Embryonic facial prominence (tissue), 1 donor: Measurements from ENCODE around the gene TTC3.
"Not testable (repeated sequence)": the region's sequence is repeated elsewhere in the genome, so short reads cannot be mapped to it uniquely, and the experiment has no call there.

Experiments used
- DNase-seq: peaks from one replicate; pipeline ENCODE4 v3.0.0-alpha.2; 2016; ENCODE audit errors: extremely low spot score

TTC3 gene

DNA sequence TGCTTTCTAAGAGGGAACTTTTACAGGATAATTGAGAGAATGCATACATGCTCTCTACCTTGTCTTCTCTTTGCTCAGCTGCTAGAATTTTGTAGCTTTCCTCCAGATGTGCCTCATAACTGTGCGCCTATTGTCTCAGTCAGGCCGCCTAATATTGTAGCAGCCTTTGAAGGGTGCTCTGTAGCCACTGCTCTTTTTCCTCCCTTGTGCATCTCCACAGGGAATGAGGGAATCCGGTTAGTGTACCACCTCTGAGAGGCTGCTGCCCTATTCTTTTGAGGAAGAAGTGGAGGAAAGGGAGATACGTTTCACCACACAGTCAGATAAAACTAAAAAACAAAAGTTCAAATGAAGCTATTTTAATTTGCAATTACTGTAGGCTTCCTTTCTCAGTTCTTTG, 22.8 kb downstream of the TTC3 start:
- no peak for DNase-seq

DNA sequence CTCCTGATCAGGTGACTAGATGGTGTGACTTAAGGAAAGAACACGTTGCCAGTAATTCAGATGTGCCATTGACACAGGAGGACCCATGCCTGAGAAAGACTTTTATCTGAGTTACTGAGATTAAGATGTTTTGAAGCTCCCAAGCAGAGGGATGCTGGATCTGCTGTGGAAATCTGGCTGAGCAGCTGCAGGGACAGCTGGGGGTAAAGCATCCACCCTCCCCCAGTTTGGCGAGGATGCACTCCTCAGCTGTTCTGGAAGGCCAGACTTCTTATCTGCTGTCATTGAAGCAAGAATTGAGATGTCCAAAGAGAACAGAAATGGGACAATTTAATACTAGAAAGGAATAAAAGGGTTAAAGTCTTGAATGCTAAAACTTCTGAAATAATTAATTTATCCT, 25.7 kb downstream of the TTC3 start:
- DNase-seq, result no peak

DNA sequence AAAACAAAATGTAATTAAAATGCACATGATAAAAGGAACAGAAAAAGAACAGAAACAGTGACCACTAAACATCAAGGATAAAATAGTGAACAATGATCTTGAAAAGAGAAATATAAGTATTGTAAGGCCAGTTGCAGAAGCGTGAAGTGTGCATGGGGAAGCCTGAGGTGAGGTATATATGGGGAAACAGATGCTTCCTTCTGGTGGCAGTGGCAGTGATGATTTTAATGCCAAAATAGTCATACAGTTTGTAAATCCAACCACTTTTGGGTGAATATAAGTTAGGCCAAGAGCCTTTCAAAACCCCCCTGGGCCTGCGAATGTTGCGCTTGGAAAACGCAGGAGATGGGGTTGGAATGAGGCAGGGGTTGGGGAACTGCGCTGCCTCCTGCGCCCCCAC, 27.3 kb downstream of the TTC3 start:
- DNase-seq, result no peak

DNA sequence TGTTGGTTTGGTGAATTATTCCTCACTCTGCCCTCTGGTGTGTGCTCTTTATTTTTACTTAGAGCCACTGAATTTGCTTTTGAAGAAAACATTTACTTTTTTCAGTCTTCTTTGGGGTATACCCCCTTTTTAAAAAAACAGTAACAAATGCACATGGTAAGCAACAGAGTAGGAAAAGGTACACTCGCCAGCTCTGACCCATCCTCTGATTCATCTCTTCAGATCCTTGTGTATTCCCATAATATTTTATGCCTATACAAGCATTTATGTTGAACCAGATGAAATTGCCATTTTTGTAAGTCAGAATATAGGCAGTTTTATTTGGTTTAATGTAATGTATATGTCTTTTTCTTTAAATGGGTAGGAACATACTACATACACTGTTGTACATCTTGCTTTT, 28.3 kb downstream of the TTC3 start:
- DNase-seq, result no peak

DNA sequence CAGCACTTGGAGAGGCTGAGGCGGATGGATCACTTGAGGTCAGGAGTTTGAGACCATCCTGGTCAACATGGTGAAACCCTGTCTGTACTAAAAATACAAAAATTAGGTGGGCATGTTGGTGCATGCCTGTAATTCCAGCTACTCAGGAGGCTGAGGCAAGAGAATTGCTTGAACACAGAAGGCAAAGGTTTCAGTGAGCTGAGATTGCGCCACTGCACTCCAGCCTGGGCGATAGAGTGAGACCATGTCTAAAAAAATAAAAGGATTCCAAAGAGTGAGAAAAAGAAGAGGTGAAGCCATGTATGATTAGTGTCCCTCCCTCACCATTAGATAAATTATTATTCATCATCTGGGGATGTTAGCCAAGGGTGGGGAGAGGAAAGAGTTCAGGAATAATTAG, 29.7 kb downstream of the TTC3 start:
- not testable (repeated sequence) for DNase-seq

DNA sequence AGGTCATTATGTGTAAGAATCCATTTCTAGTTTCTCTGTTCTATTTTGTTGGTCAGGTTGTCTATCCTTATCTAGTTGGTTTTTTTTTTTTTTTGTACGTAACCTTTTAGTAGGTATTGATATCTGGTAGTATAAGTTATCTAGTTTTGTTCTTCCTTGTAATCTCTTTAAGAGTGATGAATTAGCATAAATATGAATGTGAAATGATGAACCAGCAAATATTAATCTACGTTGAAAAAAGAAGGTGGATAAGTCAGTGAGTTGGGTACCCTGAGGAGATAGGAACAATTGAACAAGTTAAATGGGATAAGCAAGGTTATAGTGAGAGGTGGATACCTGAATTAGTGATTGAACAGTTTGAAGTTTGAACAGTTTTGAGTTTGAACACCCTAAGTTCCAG, 33.9 kb downstream of the TTC3 start:
- DNase-seq, result no peak

DNA sequence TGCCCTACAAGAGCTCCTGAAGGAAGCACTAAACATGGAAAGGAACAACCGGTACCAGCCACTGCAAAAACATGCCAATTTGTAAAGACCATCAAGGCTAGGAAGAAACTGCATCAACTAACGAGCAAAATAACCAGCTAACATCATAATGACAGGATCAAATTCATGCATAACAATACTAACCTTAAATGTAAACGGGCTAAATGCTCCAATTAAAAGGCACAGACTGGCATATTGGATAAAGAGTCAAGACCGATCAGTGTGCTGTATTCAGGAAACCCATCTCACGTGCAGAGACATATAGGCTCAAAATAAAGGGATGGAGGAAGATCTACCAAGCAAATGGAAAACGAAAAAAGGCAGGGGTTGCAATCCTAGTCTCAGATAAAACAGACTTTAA, 38.0 kb downstream of the TTC3 start:
- DNase-seq, result not testable (repeated sequence)

DNA sequence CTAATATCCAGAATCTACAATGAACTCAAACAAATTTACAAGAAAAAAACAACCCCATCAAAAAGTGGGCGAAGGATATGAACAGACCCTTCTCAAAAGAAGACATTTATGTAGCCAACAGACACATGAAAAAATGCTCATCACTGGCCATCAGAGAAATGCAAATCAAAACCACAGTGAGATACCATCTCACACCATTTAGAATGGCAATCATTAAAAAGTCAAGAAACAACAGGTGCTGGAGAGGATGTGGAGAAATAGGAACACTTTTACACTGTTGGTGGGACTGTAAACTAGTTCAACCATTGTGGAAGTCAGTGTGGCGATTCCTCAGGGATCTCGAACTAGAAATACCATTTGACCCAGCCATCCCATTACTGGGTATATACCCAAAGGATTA, 41.2 kb downstream of the TTC3 start:
- DNase-seq, result not testable (repeated sequence)

DNA sequence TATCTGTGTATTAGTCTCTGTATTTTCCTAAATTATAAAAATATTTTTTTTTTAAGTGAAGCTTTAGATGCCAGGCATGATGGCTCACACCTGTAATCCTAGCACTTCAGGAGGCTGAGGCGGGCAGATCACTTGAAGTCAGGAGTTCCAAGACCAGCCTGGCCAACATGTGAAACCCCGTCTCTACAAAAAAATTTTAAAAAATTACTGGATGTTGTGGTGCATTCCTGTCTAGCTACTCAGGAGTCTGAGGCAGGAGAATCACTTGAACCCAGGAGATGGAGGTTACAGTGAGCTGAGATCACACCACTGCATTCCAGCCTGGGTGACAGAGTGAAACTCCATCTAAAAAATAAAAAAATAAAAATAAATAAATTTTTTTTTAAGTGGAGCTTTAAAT, 43.4 kb downstream of the TTC3 start:
- not testable (repeated sequence) for DNase-seq

DNA sequence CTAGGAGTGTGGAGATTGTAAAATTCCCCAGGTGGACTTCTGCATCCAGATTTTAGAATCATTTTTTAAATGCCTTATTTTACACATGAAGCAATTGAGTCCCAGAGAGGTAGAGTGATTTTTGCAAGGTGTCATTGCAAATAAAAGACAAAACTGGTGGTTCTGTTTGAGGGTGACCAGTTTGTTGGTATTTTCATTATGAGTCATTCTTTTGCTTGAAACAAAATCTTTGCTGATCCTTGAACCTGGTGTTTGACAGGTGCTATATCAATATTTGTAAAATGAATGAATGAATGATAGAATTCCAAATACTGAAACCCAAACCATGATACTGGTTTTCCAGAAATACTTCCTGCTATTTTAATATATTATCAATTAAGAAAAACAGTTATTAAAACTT, 44.1 kb downstream of the TTC3 start:
- DNase-seq, result no peak

DNA sequence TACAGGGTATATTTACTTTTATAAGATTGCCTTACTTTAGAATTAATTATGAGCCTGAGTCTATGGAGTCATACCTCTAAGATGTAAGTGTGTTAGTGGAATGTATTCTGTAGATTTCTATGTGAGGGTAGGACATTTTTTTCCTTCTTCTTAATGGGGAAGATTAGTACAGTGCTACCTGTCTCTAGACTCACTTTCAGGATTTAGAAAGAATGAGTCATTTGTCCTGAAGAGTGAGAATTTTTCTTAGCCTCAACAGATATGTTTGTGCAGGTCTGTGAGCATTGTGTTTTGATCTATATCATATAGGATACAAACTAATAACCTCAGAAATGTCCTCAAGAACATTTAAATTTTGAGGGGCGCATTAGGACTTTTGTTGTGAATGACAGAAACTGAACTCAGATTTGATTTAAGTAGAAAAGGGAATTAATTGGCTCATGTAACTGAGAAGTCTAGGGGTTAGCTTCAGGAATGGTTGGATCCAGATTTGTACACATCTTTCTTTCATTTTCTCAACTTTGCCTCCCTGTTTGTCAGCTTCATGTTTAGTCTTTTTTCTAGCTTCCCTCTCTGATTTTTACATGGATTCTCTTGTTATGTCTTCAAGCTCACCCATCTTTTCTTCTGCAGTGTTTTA, 45.3 kb downstream of the TTC3 start:
- no peak for DNase-seq

DNA sequence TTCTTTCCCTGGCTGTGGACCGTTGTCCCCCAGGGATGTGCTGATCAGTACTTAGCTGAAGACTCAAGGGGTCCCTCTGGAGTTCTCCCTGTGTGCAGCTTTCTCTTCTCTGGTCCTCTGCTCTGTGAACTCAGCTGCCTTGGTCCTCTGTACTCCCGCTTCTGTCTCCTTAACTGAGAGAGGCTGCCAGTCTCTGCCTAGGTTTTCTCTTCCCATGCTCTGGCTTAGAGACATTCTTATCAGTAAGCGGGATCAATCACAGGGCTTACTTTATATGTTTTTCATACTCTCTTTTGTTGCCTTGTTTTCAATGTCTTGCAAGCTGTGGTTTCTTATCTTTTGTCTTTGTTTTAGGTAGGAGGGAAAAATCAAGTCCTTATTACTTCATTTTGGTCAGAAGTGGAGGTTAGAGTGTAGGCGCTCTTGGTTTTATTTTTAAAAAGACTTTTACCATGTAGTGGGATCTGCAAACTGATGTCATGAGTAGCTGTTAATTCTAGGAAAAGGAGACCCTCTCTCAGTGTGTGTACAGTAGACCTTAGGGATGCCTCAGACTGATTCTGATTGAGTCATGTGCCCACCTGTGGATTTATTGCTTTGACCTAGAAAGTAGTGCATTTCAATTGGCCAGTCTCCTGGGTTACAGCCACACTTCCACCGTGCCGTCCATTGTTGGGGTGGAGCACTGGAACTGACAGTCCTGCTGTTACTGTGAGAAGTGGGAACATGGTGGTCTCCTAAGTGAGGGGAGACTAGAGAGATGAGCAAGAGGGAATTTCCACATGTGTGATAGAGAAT, 46.6 kb downstream of the TTC3 start:
- DNase-seq, result no peak

DNA sequence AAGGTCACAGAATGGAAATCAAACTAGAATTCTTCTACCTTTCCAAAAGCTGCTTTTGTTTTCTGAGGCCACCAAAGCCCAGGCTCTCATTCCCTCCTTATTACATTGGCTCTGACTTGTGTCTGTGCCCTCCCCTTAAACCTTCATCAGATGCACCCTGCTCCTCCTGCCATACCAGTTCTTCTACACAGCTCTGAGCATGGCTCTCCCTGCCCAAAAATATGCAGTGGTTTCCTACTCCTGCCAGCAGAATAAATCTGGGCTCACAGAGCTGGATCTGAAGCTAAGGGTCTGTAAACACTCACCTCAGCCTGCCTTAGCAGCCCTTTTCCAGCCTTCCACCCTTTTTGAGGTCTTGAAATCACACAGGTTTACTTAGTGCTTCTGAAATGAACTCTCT, 55.0 kb downstream of the TTC3 start:
- no peak for DNase-seq

DNA sequence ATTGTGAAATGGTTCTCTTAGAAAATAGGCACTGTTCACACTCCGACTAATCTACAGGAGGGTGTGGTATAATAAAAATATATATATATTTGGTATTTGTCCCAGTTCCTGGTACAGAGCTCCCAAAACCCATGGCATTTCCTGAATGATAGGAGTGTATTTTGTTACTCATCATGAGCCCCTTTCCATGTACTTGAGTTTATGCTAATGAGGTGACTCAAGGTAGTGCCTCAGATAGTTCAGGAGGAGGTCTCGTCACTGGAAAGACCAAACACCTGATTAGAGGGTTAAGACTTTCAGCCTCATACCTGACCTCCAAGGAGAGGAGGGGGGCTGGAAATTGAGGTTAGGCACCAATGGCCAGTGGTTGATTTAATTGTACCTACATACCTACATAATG, 57.9 kb downstream of the TTC3 start:
- DNase-seq, result no peak

DNA sequence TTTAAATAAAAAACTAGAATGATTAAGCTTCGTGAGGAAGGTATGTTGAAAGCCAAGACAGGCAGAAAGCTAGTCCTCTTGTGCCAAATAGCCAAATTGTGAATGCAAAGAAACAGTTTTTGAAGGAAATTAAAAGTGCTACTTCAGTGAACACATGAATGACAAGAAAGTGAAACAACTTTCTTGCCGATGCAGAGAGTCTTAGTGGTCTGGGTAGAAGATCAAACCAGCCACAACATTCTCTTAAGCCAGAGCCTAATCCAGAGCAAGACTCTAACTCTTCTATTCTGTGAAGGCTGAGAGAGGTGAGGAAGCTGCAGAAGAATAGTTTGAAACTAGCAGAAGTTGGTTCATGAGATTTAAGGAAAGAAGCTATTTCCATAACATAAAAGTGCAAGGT, 63.2 kb downstream of the TTC3 start:
- DNase-seq, result no peak

DNA sequence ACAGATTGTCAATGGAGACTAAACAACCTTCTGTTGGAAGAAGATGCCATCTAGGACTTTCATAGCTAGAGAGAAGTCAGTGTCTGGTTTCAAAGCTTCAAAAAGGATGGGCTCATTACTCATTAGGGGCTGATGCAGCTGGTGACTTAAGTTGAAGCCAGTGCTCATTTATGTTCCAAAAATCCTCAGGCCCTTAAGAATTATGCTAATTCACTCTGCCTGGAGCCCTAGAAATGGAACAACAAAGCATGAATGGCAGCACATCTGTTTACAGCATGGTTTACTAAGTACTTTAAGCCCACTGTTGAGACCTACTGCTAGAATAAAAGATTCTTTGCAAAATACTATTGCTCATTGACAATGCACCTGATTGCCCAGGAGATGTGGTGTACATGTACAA, 63.7 kb downstream of the TTC3 start:
- no peak for DNase-seq

DNA sequence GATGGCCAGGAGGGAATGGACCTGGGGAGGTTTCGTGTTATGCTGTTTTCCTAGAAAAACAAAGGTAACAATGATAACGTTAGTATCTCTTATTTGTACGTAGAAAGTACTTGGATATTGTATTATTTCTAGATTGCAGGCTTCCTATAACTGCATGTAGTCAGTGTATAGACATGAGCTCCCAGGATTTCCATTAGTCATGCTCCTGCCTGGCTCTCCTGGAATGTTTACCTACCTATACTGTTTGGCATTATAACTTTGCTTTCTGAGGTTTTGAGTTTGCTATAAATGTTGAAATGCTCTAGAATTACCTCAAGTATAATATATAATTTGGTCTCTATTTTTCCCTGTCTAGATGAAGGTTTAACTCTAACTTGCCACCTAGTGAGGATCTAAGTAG, 66.1 kb downstream of the TTC3 start:
- DNase-seq, result no peak

DNA sequence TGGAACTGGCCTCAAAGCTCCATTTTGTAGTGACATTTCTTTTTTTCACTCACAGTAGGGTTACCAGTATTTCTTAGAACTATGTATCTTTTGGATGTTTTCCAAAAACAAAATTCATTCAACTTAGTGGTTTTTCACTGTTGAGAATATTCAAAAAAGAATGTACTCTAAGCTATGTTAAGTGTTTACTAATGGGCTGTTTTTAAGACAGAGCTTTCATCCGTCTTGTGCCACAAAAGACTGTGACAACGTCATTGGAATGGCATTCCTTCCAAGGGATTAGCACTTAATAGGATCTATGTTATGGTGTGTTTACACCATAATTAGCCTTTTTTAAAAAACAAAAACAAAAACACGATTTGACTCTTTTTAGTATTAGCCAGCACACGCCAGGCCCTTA, 66.8 kb downstream of the TTC3 start:
- DNase-seq, result no peak

DNA sequence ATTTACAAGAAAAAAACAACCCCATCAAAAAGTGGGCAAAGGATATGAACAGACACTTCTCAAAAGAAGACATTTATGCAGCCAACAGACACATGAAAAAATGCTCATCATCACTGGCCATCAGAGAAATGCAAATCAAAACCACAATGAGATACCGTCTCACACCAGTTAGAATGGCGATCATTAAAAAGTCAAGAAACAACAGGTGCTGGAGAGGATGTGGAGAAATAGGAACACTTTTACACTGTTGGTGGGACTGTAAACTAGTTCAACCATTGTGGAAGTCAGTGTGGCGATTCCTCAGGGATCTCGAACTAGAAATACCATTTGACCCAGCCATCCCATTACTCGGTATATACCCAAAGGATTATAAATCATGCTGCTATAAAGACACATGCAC, 70.3 kb downstream of the TTC3 start:
- DNase-seq, result not testable (repeated sequence)

DNA sequence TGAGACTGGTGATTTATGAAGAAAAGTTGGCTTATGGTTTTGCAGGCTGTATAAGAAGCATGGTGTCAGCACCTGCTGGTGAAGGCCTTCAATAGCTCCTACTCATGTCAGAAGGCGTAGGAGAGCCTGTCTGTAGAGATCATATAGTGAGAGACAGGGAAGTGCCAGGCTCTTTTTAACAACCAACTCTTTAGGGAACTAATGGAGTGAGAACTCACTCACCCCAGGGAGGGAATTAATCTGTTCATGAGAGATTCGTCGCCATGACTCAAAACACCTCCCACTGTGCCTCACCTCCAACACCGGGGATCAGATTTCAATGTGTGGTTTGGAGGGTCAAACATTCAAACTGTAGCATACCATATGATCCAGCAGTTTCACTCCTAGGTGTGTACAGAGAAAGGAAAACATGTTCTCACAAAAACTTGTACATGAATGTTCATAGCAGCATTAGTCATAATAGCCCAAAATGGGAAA, 72.6 kb downstream of the TTC3 start:
- DNase-seq, result no peak

DNA sequence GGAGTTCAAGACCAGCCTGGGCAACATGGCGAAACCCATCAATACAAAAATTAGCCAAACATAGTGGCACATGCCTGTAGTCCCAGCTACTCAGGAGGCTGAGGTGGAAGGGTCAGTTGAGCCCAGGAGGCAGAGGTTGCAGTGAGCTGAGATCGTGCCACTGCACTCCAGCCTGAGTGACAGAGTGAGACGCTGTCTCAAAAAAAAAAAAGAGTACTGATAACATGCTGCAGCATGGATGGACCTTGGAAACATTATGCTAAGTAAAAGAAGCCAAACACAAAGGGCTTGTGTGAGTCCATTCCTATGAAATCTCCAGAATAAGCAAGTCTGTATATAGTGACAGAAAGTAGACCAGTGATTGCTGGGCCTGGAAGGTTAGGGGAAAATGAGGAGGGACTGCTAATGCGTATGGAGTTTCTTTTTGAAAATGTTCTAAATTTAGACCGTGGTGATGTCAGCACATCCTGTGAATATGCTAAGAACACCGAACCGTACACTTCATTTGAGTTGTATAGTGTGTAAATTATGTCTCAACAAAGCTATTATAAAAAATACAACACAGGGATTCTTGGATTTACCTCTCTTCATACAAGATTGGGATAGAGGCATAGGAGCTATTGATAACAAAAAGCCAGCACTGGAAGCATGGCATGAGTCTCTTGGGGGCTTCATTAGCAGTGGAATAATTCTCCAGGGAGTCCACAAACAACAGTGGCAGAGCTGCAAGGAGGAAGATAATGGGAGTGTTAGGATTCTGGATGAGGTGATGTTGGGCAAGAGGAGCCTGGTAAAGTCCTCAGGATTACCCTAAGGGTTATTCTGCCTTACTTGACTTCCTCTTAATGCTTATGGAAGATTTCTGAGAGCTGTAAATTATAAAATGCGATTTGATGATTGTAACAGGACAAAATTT, 73.5 kb downstream of the TTC3 start:
- DNase-seq, result no peak

DNA sequence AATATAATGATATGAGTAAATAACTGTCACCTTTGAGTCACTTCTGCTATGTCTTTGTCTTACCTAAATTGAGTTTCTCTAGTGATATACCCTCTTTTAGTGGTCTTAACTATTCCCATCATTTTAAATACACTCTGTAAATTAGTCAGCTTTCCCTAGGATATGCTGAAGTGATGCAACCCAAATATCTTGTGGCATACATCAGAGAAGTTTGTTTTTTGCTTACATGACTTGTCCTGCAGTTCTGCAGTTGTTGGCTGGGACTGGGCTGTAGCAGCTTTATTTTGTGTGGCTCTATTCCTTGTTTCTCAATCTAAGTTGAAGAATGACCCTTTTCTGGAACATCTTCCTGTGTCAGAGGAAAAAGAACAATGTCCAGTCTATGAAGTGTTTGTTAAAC, 76.4 kb downstream of the TTC3 start:
- DNase-seq, result no peak
